Frontal cortex (tissue), 4 donors: ENCODE results near the gene DLG5. TPM values are rescaled to one million over a fixed set of nuclear protein-coding genes. Genes with fewer than 3 reads are reported as not detected.

Experiments used
- DNase-seq, 2 donors: peaks; one replicate each; pipeline ENCODE4 v3.0.0; 2012; ENCODE audit warnings: low spot score in 2 of 2
- FAIRE-seq: peaks from 2 replicates; lab custom pipeline; 2012; peaks lifted over from hg19 to GRCh38; lab: Jason Lieb, UNC
- total RNA-seq: library from RNA; depleted of rRNA; stranded (reverse); fragments of >200 nt; gene quantifications from one replicate; pipeline ENCODE4 v1.2.3, GENCODE V29; 2014
- donor health status: control.
- donor health status: control.
- donor health status: control.

The DLG5 gene
- total RNA-seq, 1 donor from 2014 or later, result 33.4 TPM

DNA sequence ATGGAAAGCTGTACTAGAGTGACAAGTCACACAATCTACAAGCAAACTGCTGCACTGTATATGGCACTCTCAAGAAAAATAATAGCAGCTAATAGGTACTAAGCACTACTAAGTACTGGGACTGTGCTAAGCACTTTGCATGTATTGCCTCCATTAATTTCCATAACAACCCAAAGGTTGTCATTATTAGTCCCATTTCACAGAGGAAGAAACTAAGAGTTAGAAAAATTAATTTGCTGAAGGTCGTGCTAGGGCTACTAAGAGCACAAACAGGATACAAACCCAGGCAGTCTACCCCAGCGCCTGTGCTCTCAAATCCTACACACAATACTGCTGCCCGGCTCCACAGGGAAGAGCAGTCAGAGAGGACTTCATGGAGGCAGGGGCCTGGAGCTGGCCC is 51.7 kb downstream of the DLG5 start:
- FAIRE-seq (no peak), DNase-seq (no peak)

- FAIRE-seq, result no peak
- DNase-seq, result peak in 1 of 2 donors; percentile 49
Observed at GRCh38 chr10:77873536-77874380, 52.8 kb downstream of the DLG5 start.

- FAIRE-seq (no peak), DNase-seq (no peak)
Observed at GRCh38 chr10:77872947-77873535, 53.5 kb downstream of the DLG5 start.

DNA sequence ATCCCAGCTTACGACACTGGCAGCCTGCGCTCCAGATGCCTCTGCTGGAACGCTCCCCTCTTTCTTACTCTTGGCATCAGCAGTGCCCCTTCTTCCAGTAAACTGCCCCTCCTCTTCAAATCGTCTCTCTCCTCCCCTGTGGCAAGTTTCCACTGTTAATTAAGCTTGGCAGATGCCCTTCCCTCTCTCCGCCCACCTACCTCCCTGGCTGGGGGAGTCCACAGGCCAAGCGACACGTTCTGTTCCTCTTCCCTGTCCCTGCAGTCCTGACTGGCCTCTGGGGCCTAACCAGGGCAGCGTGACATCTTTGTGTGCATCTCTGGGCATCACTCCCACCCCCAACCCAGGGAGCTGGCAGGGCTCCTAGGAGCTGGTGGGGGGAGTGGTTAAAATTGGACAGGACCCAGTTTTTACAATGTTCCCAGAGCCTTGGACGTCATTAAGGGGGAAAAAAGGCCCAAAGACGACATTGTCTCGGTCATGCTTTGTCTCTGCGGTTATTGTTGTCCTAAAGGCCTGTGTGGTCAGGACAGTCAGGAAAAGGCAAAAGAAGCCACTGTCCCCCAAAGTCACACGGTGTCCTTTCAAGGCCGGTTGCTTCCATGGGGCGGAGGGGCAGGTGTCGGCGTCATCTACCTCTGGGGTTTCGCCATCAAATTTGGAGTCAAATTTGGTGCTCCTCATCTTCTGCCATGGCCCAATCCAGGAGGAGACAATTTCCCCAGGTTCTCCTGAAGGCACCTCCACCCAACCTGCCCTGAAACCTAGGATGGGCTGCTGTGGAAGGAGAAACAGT is 54.2 kb downstream of the DLG5 start:
- DNase-seq (peak; percentile 46 to 68), FAIRE-seq (no peak)

GRCh38 chr10:77869626-77870420 is 56.7 kb downstream of the DLG5 start:
- FAIRE-seq (no peak), DNase-seq (no peak)

- FAIRE-seq (no peak), DNase-seq (no peak)
Observed at GRCh38 chr10:77868523-77868922, 58.0 kb downstream of the DLG5 start.

- FAIRE-seq, result no peak
- no peak for DNase-seq
Observed at GRCh38 chr10:77867124-77867719, 59.3 kb downstream of the DLG5 start.

DNA sequence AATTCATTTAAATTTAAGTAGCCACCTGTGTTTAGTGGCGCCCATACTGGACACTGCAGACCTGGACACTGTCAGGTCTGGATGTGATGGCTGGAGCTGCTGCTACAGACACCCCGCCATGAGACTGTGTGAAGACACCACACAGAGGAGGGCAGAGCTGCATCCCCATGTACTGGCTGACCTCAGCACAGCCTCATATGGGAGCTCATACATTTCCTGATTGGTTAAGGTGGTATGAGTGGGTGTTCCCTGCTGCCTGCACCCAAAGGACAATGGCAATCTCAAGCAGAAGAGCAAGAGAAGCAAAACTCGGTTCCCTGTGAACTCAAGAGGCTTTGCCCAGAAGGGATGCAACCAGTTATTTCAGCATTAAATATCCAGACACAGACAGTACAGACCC is 60.0 kb downstream of the DLG5 start:
- DNase-seq (no peak), FAIRE-seq (no peak)

DNA sequence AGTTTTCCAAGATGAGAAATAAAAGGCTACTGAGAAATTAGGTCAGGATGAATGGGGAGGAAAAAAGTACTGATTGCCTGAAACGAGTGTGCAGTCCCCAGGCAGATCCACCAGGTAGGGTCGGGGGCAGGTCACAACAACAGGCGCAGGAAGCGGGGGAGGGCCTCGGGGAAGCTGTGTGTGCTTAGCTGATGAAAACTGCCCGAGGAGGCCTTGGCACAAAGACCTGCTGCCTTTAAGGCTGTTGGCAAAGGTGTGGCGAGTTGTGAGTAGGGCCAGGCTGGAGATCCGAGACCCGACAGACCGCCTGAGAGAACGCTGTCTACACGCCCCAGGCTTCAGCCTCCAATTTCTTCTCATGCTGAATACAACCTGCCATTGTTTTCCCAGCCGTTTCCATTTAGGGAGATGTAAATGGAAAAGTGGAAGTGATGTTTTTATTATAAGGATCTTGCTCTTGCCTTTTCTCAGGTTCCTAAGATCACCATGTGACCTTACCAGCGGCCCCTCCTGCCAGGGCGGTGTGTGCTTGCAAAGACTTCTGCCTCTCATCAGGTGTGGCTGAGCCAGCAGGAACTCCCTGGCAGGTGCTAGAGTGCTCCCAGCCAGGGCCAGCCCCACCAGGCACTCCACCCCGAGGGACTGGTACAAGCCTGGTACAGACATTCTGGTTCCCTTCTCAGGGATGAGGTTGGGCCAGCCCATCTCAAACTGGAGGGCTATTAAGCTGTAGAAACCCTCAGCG is 60.8 kb downstream of the DLG5 start:
- FAIRE-seq (no peak), DNase-seq (no peak)

- DNase-seq, result no peak
- FAIRE-seq, result no peak
Observed at GRCh38 chr10:77864151-77864851, 62.3 kb downstream of the DLG5 start.

DNA sequence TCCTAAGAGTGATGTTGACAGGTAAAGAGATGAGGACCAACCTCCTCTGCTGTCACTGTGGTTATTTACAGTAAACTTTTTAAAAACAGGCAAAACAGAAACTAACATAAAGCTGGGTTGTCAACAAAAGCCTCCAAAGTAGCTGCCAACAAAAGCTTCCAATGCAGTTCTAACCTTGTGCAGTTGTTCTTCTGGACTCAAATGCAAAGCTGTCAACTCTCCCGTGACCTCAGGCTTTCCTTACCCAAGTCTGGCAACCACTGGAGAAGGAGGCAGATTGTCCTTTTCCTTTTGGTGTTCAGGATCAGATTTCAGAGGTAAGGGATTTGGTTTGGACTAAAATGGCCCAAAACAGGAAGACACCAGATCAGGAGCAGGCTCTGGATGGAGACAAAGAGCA is 63.1 kb downstream of the DLG5 start:
- FAIRE-seq (no peak), DNase-seq (no peak)

GRCh38 chr10:77862595-77862994 is 64.0 kb downstream of the DLG5 start:
- DNase-seq (no peak), FAIRE-seq (no peak)

GRCh38 chr10:77861366-77861765 is 65.2 kb downstream of the DLG5 start:
- DNase-seq, result no peak
- FAIRE-seq, result no peak

- no peak for FAIRE-seq
- DNase-seq, result no peak
Observed at GRCh38 chr10:77859865-77860282, 66.7 kb downstream of the DLG5 start.

GRCh38 chr10:77859200-77859864 is 67.2 kb downstream of the DLG5 start:
- FAIRE-seq (no peak), DNase-seq (no peak)

DNA sequence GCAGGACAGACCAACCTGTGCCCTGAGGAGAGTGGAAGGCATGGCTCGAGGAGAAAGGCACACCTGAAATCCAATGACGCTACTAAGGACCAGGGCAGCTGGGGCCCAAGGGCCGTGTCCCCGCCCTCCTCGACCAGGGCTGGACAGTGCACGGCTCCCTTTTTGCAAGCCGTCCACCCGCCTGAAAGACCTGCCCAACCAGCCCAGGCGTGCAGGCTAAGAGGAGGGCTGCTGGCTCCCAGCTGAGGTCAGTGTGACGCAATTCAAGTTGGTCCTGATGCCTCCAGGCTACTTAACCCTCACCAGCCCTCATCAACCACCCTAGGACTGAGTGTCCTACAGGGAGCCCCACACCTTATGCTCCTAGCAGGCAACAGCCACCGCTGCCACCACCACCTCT is 69.3 kb downstream of the DLG5 start:
- FAIRE-seq, result no peak
- no peak for DNase-seq

GRCh38 chr10:77856566-77856965 is 70.0 kb downstream of the DLG5 start:
- DNase-seq (no peak), FAIRE-seq (no peak)
